ENCODE measurements around the gene EEFSEC. TPM values are rescaled to one million over a fixed set of nuclear protein-coding genes. Genes with fewer than 3 reads are reported as not detected.

The EEFSEC gene
- total and polyA plus RNA-seq, 2 of the 8 experiments (the other 6 are each of a cell fraction or from before 2014, with no cell fraction given) = 13.1 to 19.8 TPM

DNA sequence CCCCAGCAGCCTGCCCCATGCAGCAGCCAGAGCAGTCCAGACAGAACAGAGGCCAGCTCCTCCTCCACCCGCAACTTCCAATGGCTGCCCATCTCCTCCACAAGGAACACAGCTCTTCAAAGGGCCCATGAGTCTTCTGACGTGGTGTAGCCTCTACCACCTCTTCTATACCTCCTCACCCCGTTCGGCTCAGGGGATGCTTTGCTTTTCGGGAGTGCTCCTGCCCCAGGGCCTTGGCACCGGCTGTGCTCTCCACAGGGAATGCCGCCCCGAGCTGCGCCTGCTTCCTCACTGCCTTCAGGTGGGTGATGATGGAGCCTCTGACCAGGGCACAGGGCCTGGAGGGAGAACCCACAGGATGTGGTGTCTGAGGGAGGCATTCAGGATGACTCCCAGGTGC lies 298.8 kb downstream of the EEFSEC start:
- no peak overlapping the region for H3K56ac ChIP-seq (replicated peaks; ENCODE audit: insufficient read length, low read depth, low read length)
- H2AFZ ChIP-seq (ENCODE audit: low read length) = no peak overlapping the region
- no peaks in the 10 kb centered on the region for H4K20me1 ChIP-seq (replicated peaks in 1 of 2; ENCODE audit: control insufficient read depth in 1 of 2, insufficient read depth in 2 of 2, low read length in 2 of 2)

More for the DNA sequence above, 298.8 kb downstream of the EEFSEC start:
- no peak for TF ChIP-seq SP1 (IDR thresholded peaks at IDR 0.05; ENCODE audit: low read depth, low read length)
- no peak for TF ChIP-seq KDM5A (IDR thresholded peaks at IDR 0.05; ENCODE audit: low read length)
- no peak for TF ChIP-seq CHD2 (IDR thresholded peaks at IDR 0.05; ENCODE audit: low read length)
- no peak for TF ChIP-seq POLR2A (IDR thresholded peaks at IDR 0.05; ENCODE audit: control extremely low read depth in 1 of 2, low read depth in 2 of 2, low read length in 2 of 2)
- TF ChIP-seq TAF7 (optimal IDR thresholded peaks at IDR 0.05; ENCODE audit: borderline replicate concordance, low read depth, low read length) = no peak
- no peak for TF ChIP-seq GTF2F1 (IDR thresholded peaks at IDR 0.05; ENCODE audit: borderline replicate concordance, low read depth, low read length)
- no peak for TF ChIP-seq RNF2 (IDR thresholded peaks at IDR 0.05; ENCODE audit: borderline replicate concordance, low read depth, low read length, missing control alignments, poor library complexity, severe bottlenecking)
- TF ChIP-seq CTBP2 (IDR thresholded peaks at IDR 0.05; ENCODE audit: borderline replicate concordance, insufficient read depth, insufficient read length, low read length) = no peak
- TF ChIP-seq EZH2 (IDR thresholded peaks at IDR 0.05; ENCODE audit: low read depth, low read length, severe bottlenecking) = no peak
- TF ChIP-seq CBX5 (IDR thresholded peaks at IDR 0.05; ENCODE audit: low read depth, low read length) = no peak
- no peak for TF ChIP-seq NRF1 (IDR thresholded peaks at IDR 0.05; ENCODE audit: low read depth, low read length)
- TF ChIP-seq YY1 (IDR thresholded peaks at IDR 0.05; ENCODE audit: low read depth, low read length) = no peak
- Histone ChIP-seq H3K18ac (ENCODE audit: extremely low read depth, low read length) (no peak overlapping the region), H3K23ac (ENCODE audit: insufficient read length) (no peak overlapping the region), H3K4me2 (ENCODE audit: insufficient read depth in 1 of 2, low read depth in 2 of 2, low read length in 2 of 2) (no peak overlapping the region), H2BK120ac (replicated peaks; ENCODE audit: low read depth, low read length) (no peak overlapping the region), H2BK15ac (ENCODE audit: low read length) (no peak overlapping the region), H3K27ac (ENCODE audit: low read depth, low read length) (no peak overlapping the region), H3K79me1 (ENCODE audit: low read depth, low read length) (no peaks in the 10 kb centered on the region), H2BK20ac (ENCODE audit: low read length) (no peak overlapping the region), H3K36me3 (ENCODE audit: control insufficient read depth in 2 of 4, insufficient read depth in 4 of 4, low read length in 3 of 4) (no peaks in the 10 kb centered on the region), H3K9me3 (ENCODE audit: insufficient read depth in 2 of 2, low read depth in 1 of 2, low read length in 1 of 2) (no peaks in the 10 kb centered on the region), H3K27me3 (replicated peaks in 1 of 4; ENCODE audit: control insufficient read depth in 3 of 4, extremely low read depth in 1 of 4, insufficient read depth in 3 of 4, low read length in 3 of 4) (peaks cover 0 to 4% (median 0%) of the 10 kb centered on the region in 4 experiments; a peak in 2 of 7 replicates), H3K23me2 (ENCODE audit: low read depth, low read length) (no peaks in the 10 kb centered on the region; the same call in 1 of the 2 replicates), H3K4me3 (ENCODE audit: extremely low read depth in 1 of 4, insufficient read depth in 2 of 4, low read depth in 3 of 4, low read length in 4 of 4) (no peak overlapping the region), H4K8ac (ENCODE audit: extremely low read depth, insufficient read depth, low read length) (no peak overlapping the region), H2BK12ac (ENCODE audit: low read depth, low read length) (no peak overlapping the region), H4K5ac (ENCODE audit: insufficient read length, low read depth, low read length) (no peak overlapping the region), H3K9ac (replicated peaks in 1 of 4; ENCODE audit: extremely low read depth in 1 of 4, low read depth in 3 of 4, low read length in 3 of 4) (no peak overlapping the region), H3K14ac (ENCODE audit: insufficient read length) (no peak overlapping the region), H3K4me1 (replicated peaks in 1 of 4; ENCODE audit: control insufficient read depth in 3 of 4, insufficient read depth in 4 of 4, low read length in 3 of 4) (peaks cover 0 to 5% (median 0%) of the 10 kb centered on the region in 4 experiments; a peak in 1 of 7 replicates), H3K4ac (replicated peaks; ENCODE audit: insufficient read length, low read depth, low read length) (no peak overlapping the region), H2AK5ac (ENCODE audit: low read depth, low read length) (no peak overlapping the region), H4K91ac (replicated peaks; ENCODE audit: insufficient read length, low read length) (no peak overlapping the region), H3K79me2 (ENCODE audit: control insufficient read depth in 1 of 2, insufficient read depth in 2 of 2, low read length in 2 of 2) (no peaks in the 10 kb centered on the region), H2BK5ac (ENCODE audit: low read depth, low read length) (no peak overlapping the region)
- no peak for FAIRE-seq
- POLR2A ChIA-PET (ENCODE audit: partially characterized antibody) = no interaction called here
- CTCF ChIA-PET (ENCODE audit: partially characterized antibody) = interaction anchor here (0.7 to 3.2 kb wide), 6 partner anchors 10 to 156 kb away, joined by 3 to 21 read pairs (median 6); no protein-coding TSS in a partner anchor
- DNase-seq (ENCODE audit: low read depth in 1 of 2, low spot score in 2 of 2) = no peak
- WGBS, 2 experiments (ENCODE audit: extremely low coverage in 1 of 2, insufficient coverage in 1 of 2, insufficient read length in 1 of 2, insufficient replicate concordance in 2 of 2, low coverage in 1 of 2, low lambda C conversion rate in 2 of 2, missing lambda C conversion rate in 1 of 2) = 95% methylated on average over 9 of the region's 9 CpGs; no CpG with 5 or more reads in 1 of the 2 experiments
